NCI-H1105 (cell line): ENCODE results near the gene PRKN.

Source experiments
- DNase-seq: peaks from one replicate; lab custom pipeline; 2025; lab: John Stamatoyannopoulos, UW

The PRKN gene

GRCh38 chr6:162674452-162674851 lies 53.1 kb downstream of the PRKN start:
- DNase-seq = no peak

- DNase-seq = no peak
Measured at GRCh38 chr6:162671580-162672165, 55.9 kb downstream of the PRKN start.

DNA sequence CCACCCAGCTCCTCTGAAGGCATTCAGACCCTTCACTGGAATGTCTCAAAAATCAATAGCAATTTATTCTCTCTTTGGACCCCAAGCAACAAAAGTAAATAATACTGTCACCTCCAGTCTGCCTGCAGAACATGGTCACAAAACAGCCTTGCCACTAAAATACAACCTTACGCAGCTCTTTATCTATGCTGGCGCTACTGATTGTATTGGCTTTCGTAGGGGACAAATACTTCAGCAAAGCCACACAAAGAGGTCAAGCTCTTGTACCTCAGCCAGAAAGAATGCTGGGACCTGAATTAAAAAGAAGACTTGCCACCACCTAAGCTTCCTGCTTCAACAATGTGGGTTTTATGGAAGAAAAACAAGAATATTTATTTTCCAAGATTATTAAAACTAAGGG lies 57.2 kb downstream of the PRKN start:
- DNase-seq = no peak

- no peak for DNase-seq
Measured at GRCh38 chr6:162666246-162666645, 61.3 kb downstream of the PRKN start.

DNA sequence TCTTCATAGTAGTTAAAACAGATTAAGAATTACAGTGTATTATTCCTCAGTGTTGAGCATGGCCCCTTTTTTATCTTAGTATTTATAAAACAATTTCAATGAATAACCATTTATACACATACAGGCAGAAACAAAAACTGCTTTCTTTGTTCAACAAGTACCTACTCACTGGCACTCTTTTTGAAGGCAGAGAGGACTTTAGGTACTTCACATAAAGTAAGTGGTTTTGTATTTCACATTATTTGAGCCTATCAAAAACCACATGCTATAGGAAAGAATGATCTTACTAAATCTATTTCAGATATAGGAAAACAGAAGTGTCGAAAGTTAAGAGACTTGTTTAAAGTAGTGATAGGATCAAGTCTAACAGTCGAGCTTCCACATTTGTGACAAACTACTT lies 73.8 kb downstream of the PRKN start:
- peak; percentile 55 for DNase-seq

- peak; percentile 26 for DNase-seq
Measured at GRCh38 chr6:162651505-162651904, 76.1 kb downstream of the PRKN start.

DNA sequence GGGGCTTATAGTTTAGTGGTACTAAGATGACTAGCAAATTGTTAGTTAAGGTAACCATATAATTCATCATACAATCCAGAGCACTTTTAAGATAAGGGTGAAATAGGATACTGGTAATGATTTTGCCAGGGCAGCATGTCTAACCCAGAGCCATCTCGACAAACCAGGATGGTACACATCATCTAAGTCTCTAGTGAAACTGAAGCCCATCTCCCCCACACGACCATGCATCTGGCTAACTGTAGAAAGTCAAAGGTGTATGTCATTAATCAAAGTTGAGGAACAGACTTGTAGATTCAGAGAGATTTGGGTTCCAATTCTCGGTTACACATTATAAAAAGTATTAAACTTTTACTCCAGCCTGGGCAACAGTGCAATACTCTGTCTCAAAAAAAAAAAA lies 78.3 kb downstream of the PRKN start:
- DNase-seq = no peak

DNA sequence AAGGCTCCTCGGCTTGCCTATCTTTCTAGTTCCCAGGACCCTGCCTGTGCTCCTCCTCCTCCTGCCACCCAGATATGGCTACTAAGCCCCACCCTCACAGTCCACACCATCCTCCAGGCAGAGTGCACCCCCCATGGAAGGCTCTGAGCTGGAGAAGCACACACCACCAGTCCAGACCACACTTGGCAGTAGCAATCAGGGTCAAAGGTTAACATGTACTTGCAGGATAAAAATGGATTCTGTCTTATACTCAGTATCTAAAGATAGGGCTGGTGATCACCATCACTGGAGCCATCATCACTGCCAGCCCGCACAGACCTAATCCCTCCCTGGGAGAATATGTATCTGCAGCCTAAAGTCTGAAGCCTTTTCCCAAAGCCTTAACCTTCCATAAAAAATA lies 83.4 kb downstream of the PRKN start:
- no peak for DNase-seq

GRCh38 chr6:162640756-162641155 lies 86.8 kb downstream of the PRKN start:
- no peak for DNase-seq

DNA sequence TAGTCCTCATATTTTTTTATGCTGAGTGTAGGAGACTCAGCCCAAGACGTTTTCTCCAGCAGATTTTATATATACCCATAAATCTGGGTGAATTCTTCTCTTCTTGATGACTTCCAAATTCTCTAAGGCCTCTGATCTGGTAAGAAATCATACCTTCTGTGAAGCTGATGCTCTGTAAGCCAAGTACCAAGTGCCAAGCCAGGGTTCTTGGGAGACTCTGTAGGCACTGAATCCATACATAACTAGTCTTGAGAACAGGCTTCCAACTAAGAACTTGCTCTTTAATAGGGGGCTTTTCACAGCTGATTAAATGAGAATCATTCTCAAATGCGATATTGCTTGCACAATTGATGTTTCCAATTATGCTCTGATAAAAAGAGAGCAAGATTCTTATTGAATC lies 87.6 kb downstream of the PRKN start:
- no peak for DNase-seq

GRCh38 chr6:162638931-162639574 lies 88.5 kb downstream of the PRKN start:
- no peak for DNase-seq

DNA sequence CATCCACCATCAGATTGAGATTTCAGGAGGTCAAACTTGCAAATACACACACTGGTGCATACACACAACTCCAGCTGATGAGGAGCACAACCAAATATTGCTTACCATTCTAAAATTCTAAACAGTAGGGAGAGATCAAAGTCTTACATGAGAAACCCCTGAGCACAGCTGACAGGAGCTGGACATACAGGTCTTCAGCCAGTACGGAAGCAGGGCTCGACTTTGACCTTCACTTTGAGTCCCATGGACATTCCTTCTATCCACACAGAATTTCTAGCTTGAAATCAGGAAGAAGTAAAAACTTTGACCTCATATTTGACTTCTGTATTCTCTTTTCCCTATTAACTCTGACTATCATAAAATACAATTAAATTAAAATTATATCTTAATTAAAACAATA lies 90.2 kb downstream of the PRKN start:
- no peak for DNase-seq

GRCh38 chr6:162636167-162636566 lies 91.4 kb downstream of the PRKN start:
- no peak for DNase-seq

GRCh38 chr6:162631546-162631945 lies 96.0 kb downstream of the PRKN start:
- DNase-seq = no peak

DNA sequence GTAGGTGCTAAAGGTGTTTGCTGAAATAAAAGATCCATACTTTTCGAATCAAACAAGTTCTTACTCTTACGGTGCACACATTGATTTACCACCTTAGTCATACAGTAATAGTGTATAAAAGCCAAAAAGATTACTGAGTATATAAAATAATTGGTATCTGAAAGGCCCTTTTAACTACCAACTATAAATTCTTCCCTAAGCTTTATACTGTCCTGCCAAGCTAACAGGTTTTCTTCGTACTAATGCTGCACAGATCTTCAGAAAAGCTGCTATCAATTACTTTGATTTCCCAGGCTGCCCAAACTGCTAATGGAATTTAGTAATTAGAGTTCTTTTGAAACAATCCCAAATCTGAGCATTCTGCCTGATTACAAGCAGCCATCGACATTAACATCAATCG lies 97.5 kb downstream of the PRKN start:
- no peak for DNase-seq

- DNase-seq = no peak
Measured at GRCh38 chr6:162627825-162628224, 99.7 kb downstream of the PRKN start.

GRCh38 chr6:162627362-162627761 lies 100.2 kb downstream of the PRKN start:
- DNase-seq = no peak

DNA sequence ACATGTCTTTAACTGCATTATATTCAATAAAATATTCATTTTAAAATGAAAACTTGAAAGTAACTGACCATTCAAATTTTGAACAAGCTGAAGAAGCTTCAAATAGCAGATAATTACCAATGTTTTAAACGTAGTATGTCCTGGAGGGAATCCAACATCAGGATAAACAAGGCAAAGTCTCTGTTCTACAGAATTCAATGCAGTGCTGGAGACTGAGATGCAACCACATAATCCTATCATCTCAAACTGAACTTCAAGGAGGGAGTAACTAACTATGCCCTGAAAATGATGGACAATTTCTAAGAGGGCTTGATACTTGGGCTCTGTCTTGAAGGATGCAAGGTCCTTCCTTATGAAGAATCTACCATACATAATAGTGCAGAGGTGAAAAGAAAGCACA lies 100.7 kb downstream of the PRKN start:
- DNase-seq = no peak

DNA sequence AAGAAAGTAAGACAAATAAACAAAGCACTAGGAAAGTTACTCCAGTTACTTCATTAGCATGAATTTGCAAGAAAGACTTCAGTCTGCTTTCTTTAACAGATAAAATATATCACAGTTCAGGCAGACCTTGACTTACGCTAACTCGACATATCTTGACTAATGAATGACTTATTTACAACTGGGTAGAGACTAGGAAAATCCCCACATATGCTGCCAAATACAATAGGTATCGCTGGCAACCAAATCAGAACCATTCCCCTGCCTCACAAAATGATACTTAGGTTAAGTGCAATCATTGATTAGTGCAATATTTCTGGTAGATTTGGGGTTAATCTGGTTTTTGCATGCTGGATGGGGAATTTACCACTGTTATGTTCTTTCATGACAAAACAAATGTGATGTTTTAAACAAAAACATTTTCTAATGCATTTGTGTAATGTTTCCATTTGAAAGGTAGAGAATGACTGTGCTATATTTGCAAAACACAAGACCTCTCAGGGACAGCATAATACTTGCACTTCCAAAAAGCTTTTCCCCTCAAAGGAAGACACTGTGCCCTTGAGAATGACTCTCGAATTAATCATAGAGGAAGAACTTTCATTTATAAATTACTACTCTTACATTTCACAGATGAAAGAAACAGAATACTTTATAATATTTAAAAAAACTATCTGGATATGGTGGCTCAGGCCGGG lies 101.6 kb downstream of the PRKN start:
- DNase-seq = no peak

DNA sequence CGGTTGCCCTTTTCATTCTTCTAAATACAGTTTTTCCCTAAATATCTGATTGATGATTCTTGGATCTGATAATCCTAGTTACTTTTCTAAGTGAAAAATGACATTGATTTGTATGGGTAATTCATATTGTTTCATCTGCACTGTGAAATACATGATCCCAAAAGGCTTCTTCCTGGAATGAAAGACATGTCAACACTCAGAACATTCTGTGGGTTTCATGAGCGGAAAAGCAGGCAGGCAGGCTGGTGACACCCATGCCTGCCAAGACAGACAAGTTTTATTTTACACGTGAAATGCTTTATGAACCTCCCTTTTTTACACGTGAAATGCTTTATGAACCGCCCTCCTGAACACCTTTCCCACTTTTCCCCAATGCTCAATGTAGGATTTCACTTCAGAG lies 105.0 kb downstream of the PRKN start:
- no peak for DNase-seq

- DNase-seq = no peak
Measured at GRCh38 chr6:162621246-162621645, 106.3 kb downstream of the PRKN start.

DNA sequence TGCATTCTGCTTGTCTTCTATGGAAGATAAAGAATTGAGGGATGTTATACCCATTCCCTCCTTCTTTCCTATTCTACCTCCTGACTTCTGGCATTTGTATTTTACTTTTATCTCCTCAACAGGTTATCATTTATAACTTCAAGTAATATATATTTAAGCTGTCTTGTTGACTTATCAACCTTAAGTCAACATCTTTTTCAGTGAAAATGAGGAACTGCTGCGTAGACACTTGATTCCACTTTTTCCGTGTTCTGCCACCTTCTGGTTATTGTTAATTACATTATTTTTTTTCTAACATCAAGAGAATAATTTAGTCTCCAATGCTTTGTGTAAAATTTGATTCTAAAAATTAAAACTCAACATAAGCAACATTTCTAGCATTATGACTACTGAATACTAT lies 107.5 kb downstream of the PRKN start:
- DNase-seq = no peak

- DNase-seq = no peak
Measured at GRCh38 chr6:162618448-162619002, 109.0 kb downstream of the PRKN start.
